Brain microvascular endothelial cell (primary cell): ENCODE measurements around the gene CHD9.
A peak's percentile ranks its signal among the peaks of the same experiment; 100 is the strongest.

Experiments used
- DNase-seq: peaks from one replicate; pipeline ENCODE4 v3.0.0-alpha.2; 2020
- H3K27ac ChIP-seq: fragments of 250-450 bp; sonication (Bioruptor Pico); 2 replicates; pipeline ENCODE4 v1.5.1; 2020; ENCODE audit warnings: mild to moderate bottlenecking, moderate library complexity
- H3K27me3 ChIP-seq: fragments of 250-450 bp; sonication (Bioruptor Pico); replicated peaks from 2 replicates; pipeline ENCODE4 v1.5.1; 2020; ENCODE audit warnings: mild to moderate bottlenecking
- H3K36me3 ChIP-seq: fragments of 250-450 bp; sonication (Bioruptor Pico); replicated peaks from 2 replicates; pipeline ENCODE4 v1.5.1; 2020; ENCODE audit warnings: mild to moderate bottlenecking
- H3K4me3 ChIP-seq: 2 replicates; pipeline ENCODE4 v1.5.1; 2011; ENCODE audit warnings: low read depth, mild to moderate bottlenecking, control low read depth, low read length, moderate library complexity
- CTCF ChIP-seq: IDR thresholded peaks from 2 replicates; pipeline ENCODE4 v1.5.1; 2011; ENCODE audit warnings: low read depth, mild to moderate bottlenecking, moderate library complexity, low read length, control low read depth, inconsistent platforms; ENCODE audit errors: missing control alignments
- in situ Hi-C: cut with HindIII; loops from 2 replicates; pipeline ENCODE4 v1.10.0; 2017; ENCODE audit warnings: low sequenced_read_pairs, low pct_ligation_motif_present

The CHD9 gene

DNA sequence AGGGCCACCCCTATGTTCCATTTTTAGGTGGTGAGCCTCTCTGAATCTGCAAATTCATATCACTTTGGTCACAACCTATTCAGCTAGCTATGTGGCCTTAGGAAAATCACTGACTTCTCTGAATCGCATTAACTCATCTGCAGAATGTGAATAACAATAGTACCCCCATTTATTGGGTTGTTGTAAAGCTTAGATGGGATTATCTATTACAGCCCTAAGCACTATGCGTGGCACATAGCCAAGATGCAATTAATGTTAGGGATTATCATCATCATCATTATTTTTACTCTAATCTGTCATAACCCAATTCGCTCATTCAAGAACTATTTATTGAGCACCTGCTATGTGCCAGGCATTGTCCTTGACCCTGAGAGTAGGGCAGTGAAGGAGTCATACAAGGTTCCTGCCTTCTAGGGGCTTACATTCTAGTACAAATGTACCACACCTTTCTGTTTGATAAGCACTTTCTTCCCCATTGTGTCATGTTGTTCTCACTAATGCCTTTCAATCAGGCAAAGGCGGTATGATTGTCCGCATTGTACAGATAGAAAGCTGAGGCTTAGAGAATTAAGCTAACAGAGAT lies 38.5 kb downstream of the CHD9 start:
- no peak for TF ChIP-seq CTCF
- no peak for DNase-seq
- in situ Hi-C loops, result no loop called here
- Histone ChIP-seq H3K27me3 (no peaks in the 10 kb centered on the region), H3K36me3 (no peaks in the 10 kb centered on the region), H3K27ac (no peak overlapping the region), H3K4me3 (no peak overlapping the region)

DNA sequence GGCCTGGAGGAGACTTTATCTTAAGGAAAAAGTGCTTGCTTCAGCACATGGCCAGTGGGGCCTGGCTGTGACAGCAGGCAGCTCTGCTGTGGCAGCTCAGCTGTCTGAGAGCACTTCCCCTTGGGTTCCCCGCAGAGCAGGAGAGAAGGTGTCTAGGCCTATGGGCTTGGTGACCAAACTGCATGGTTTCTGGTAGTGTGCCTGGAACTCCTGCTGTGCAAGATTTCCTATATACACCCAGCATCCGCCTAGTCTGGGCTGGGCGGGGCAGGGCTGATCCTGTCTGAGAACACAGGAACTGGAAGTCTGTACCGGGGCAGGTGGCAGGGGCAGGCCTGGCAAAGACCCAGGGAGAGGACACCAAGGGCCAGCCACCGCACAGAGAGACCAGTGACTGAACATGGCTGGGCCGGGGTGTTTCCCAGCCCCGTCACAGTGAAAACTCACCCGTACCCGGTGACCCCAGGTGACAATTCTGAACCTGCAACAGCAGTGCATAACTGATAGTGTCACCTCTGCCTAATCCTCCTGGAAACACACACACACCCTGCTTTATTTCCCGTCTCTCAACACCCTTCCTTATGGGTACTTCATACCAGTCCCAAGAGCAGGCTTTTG lies 39.3 kb downstream of the CHD9 start:
- peak; percentile 48 for DNase-seq
- Histone ChIP-seq H3K27ac (peak overlapping the region; percentile 28), H3K4me3 (no peak overlapping the region), H3K36me3 (no peaks in the 10 kb centered on the region), H3K27me3 (no peaks in the 10 kb centered on the region)
- no peak for TF ChIP-seq CTCF
- in situ Hi-C loops, result no loop called here

- DNase-seq, result no peak
- no peak for TF ChIP-seq CTCF
- Histone ChIP-seq H3K27me3 (no peaks in the 10 kb centered on the region), H3K4me3 (no peak overlapping the region), H3K27ac (no peak overlapping the region), H3K36me3 (no peaks in the 10 kb centered on the region)
- in situ Hi-C loops, result no loop called here
Observed at GRCh38 chr16:53097190-53097589, 42.4 kb downstream of the CHD9 start.

GRCh38 chr16:53098526-53099317 lies 43.9 kb downstream of the CHD9 start:
- H3K27ac ChIP-seq, result peak overlapping the region; percentile 90
- H3K36me3 ChIP-seq, result no peaks in the 10 kb centered on the region
- DNase-seq, result peak; percentile 89
- peak overlapping the region; percentile 46 for H3K4me3 ChIP-seq
- in situ Hi-C loops, result no loop called here
- H3K27me3 ChIP-seq, result no peaks in the 10 kb centered on the region
- TF ChIP-seq CTCF, result no peak

- DNase-seq, result peak; percentile 86
- no peaks in the 10 kb centered on the region for H3K36me3 ChIP-seq
- in situ Hi-C loops, result no loop called here
Observed at GRCh38 chr16:53099318-53100130, 44.7 kb downstream of the CHD9 start.

More at GRCh38 chr16:53099318-53100130, 44.7 kb downstream of the CHD9 start:
- TF ChIP-seq CTCF, result no peak
- no peaks in the 10 kb centered on the region for H3K27me3 ChIP-seq
- peak overlapping the region; percentile 46 for H3K4me3 ChIP-seq
- H3K27ac ChIP-seq, result peak overlapping the region; percentile 90
